WI38 (cell line): ENCODE results near the gene PSMC4.

Experiments
- H3K4me3 ChIP-seq: 2 replicates; pipeline ENCODE4 v1.5.1; 2011; ENCODE audit warnings: low read depth, mild to moderate bottlenecking, control low read depth, low read length
- CTCF ChIP-seq: IDR thresholded peaks from 2 replicates; pipeline ENCODE4 v1.5.1; 2012; ENCODE audit warnings: low read depth, mild to moderate bottlenecking, control low read depth, low read length

The PSMC4 gene

GRCh38 chr19:39927524-39928356 lies 43.2 kb upstream of the PSMC4 start:
- TF ChIP-seq CTCF = no peak
- H3K4me3 ChIP-seq = no peak overlapping the region

GRCh38 chr19:39928357-39928725 lies 42.6 kb upstream of the PSMC4 start:
- H3K4me3 ChIP-seq = no peak overlapping the region
- TF ChIP-seq CTCF = no peak

GRCh38 chr19:39929750-39930149 lies 41.2 kb upstream of the PSMC4 start:
- no peak for TF ChIP-seq CTCF
- no peak overlapping the region for H3K4me3 ChIP-seq

- TF ChIP-seq CTCF = no peak
Measured at GRCh38 chr19:39934584-39935363, 36.2 kb upstream of the PSMC4 start, which contains the start of gene FCGBP. Gene FCGBP, minus strand, starts transcription at chr19:39934634.

GRCh38 chr19:39935364-39935661 lies 35.7 kb upstream of the PSMC4 start:
- H3K4me3 ChIP-seq = no peak overlapping the region
- no peak for TF ChIP-seq CTCF

More at GRCh38 chr19:39934584-39935363, 36.2 kb upstream of the PSMC4 start, which contains the start of gene FCGBP:
- H3K4me3 ChIP-seq = no peak within 1 kb of the TSS

GRCh38 chr19:39936020-39936419 lies 34.9 kb upstream of the PSMC4 start:
- H3K4me3 ChIP-seq = no peak overlapping the region
- TF ChIP-seq CTCF = no peak

- no peak overlapping the region for H3K4me3 ChIP-seq
- TF ChIP-seq CTCF = no peak
Measured at GRCh38 chr19:39936622-39937021, 34.3 kb upstream of the PSMC4 start.
